ENCODE measurements around the gene DMRTB1.

DNA sequence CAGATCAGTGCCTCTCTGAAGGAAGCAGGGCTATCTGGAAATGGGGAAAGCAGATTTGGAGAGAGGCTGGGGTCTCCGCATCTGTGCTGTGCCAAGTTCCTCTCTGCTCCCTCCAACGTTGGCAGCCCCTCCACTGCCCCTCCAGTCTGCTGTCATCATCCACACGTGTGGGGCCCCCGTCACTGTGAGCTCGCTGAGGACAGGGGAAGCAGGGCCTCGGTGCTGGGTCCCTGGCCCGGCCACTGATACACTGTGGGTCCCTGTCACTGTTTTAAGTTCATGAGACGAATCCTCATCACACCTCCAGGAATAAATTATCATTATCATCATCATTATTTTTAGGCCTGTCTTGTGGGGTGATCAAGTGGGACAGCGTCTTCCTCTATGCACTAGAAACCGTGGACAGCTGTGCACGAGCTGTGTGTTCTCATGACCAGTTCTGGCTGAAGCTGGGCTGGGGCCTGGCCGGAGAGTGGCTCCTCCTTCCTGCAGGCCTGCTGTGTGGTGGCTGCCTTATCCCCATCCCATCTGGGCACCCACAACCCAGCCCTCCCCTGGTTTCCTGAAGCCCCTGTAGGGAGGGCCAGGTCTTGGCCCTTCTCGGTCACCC lies 52.2 kb downstream of the DMRTB1 start:
- TF ChIP-seq CTCF (IDR thresholded peaks at IDR 0.05; ENCODE audit: poor library complexity) = no peak
- no peak for TF ChIP-seq EZH2 (IDR thresholded peaks at IDR 0.05; ENCODE audit: borderline replicate concordance)
